NCI-H524 treated with DMSO at 0.1 percent for 48 hours (cell line): ENCODE results near the gene G0S2.

Experiments
- DNase-seq: peaks from one replicate; lab custom pipeline; 2025; lab: John Stamatoyannopoulos, UW

The G0S2 gene

DNA sequence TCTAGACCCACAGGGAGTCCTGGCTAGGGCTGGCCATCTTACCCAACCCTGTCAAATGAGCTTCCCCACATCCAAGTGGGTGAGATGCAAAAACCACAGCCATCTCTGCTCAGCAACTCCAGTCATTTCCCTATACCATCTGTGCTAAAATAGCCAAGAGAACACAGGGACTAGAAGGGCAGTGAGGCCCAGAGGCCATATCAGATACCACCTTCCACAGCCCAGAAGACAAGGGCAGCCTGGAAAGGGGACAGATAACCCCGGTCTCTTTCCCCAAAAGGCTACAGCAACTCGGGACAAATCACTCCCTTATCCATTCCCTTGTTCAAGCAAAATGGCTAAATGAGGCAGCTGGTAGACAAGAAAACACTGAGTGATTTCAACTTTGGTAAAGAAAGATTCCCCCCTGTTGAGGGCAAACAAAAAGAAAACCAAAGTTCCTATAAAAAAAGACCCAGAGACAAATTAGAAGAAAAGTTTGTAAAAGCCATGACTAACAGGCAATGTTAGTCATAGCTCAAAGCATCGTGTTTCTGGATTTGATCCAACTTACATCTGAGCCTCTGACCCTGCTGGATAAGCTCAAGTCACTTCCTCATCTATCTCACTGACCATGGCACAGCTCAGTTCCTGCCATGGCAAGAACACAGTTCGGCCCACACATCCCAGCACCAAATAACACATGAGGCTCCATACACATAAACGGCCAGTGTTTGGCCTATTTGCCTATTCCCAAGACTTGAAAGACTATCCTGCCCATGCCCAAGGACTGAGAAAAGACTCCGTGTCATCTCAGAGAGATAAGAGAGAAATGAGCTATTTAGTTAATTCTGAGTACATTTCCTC, 26.1 kb upstream of the G0S2 start:
- no peak for DNase-seq

DNA sequence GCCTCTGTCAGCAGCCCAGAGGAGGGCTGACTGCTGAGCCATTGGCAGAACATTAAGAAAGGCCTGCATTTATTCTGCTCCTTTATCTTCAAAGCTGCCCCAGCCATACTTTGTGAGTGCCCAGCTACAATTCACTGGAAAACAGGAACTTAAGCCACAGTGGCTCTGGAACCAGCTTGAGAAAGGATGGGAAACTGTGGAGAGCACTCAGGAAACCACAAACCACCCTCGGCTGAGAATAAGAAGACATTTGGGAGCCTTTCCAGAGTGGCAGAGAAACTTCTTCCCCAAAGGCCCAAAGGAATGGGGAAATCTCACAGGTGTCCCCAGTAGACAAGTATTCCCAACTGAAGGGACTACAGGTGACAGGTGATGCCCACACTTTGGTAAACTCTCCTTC, 24.8 kb upstream of the G0S2 start:
- no peak for DNase-seq

DNA sequence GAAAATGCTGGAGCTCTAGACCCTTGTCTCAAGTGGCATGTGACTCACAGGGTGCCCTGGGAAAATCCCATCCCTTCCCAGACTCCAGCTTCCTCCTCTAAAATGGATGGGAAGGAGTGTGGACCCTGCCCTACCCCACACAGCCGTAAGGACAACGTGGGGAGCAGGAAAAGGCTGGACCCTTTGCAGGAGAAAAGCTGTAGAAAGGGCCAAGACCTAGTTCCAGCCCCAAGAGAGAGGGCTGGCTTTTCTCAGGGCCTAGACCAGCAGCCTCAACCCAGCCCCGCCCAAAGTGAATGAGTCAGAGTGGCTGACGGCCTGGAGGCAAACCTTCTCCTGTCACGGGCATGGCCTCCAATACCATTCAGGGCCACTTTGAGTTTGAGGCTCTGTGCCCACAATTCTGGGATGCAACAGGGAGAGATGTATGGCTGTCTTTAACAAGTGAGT, 24.0 kb upstream of the G0S2 start:
- DNase-seq = no peak

DNA sequence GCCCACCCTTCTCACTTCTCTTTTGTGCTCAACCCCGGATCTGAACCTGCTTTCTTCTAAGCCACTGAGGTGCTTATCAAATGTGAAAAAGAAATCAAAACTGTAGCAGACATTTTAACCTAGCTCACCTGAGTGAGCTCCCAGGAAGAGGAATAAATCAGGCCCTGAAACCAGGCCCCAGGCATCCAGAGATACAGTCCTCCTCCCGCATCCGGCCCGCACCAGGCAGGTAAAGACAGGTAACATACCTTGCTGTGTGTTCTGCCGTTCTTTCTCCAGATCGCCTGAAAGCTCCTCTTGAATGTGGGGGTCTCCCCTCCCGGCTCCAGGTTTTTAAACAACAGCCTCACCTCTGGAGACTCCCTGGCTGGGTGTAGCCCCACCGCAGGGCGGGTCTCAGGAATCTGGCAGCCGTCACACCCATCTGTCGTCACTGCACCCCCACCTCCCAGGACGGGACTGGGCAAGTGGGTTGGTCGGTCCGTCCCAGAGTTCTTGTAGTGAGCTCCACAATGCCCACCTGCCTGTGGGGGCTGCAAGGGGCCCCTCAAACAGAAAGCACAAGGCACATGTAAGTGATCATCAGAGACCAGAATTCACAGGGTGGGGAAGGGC, 23.0 kb upstream of the G0S2 start, which contains the start of gene LAMB3:
LAMB3 (minus strand) TSS at position 305 of the 615 bp plus-strand sequence. CDS start 1,481 bp downstream, outside the sequence.
- no peak for DNase-seq

DNA sequence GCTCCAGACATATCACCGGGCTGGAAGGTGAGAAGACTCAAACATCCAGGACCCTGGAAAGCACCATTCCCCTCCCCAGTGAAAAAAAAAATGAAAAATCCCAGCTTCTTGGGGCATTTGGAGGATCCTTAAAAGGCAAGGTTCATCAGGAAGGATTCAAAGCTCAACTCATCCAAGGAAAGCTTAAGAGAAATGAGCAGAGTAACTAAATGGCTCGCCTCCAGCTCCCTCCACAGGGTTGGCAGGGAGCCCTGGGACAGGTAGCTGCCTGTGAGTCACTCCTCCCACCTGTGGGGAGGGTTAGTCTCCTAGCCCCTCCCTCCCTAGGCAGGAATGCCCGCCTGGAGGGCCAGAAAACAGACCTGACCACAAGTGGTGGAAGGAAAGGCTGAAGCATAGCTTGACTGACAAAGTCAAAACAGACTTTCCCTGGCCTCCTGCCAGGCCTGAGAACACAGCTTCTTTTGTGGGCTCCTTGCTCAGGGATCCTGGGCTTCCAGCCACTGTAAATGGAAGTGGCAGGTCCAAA, 22.3 kb upstream of the G0S2 start:
- no peak for DNase-seq

DNA sequence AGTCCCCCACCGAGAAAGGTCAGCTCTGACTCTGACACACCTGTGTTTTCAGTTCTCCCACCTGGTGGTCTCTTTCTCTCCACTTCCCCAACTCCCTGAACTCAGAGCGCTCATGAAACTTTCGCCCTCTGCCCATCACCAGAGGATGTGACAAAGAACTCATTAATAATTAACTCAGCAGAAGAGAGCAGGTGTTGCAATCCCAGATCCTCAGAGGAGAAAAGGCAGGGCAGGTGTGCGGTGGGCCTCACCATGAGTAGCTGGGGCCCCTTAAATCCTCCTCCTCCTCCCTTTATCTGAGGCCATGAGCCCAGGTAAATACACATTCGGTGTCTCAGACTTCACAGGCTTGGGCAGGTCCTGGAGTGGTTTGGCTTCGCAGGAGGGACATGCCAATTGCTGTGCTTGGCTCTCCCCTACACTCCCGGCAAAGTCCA, 21.3 kb upstream of the G0S2 start:
- no peak for DNase-seq

DNA sequence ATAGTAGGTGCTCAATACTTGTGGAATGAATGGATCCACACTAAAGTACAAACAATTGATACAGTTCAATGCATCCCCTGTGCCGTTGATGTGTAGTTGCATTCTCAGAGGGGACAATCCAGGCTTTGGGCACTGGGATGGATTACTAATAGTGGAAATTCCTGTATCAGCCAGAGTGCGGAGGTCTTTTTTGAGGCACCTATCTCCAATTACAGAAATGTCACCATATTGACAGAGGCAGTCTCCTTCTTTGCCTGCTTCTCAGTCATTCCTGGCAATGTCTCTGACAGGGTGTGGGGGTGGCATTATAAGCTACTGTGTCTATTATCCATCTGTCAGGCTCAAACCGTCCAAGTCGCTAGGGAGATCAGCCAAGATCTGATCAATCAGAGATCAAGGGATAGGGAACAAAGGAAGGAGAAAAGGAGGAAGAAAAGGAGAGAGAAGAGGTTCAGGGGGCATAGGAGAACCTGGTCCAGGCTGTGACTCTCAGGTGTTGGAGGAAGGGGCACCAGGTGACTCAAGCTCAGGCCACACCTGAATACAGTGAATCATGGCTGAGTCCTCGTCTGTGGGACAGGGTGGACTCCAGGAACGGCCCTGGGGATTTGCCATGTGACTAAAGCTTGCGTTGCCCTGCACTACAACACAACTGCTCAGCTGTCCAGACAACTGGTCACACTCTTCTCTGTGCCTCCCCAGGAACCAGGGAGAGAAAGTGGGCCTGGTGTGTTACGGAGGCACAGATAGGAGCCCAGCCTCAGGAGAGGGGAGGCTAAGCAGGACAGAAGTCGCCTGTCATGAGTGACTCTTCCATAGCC, 19.6 kb upstream of the G0S2 start:
- DNase-seq = no peak

DNA sequence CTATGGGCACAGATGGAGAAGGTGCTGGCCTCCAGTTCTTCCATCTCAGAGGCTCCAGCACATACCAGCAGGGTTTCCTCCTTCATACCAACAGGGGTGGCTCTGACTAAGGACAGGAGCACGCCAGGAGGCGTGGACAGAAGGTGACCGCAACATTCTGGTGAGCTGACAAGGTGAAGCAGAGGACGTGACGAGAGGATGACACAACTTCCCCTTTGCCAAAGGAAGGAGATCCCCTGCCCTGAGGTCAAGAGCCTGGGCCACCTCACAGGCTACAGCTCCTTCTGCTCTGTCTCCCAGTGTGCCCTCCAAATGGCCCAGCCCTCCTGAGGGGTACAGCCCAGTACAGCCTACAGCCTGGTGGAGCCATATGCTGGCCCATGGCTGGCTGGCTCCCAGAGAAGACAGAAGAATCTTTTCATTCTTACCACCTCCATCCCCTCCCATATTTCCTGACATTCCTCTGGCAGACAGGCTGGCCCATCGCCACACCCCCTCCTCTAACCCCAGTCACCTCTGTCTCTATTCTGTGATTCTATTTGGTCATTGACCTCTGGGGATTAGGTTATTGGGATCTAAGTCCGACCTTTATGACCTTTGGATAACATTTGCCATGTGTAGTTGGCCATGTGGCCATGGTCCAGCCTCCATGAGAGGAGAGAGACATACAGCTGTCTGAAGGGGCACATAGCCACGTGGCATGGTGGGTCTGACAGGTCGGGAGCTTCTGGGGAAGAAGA, 17.9 kb upstream of the G0S2 start:
- DNase-seq = no peak

DNA sequence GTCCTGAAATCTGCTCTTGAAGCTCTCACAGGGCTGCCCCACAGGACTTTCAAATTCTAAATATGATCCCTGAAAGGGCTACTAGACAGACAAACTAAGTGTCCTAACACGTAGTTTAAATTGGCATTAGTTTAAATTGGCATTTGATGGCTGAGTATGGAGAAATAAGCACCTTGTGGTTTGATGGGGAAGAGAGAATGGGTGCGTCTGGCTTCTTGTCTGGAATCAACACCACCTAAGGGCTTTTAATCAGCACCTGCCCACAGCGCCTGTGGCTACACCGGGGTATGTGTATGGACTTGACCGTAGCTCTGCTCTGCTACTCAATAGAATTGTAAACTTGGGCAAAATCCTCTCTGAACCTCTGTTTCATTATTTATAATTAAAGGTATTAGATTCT, 17.3 kb upstream of the G0S2 start:
- no peak for DNase-seq

DNA sequence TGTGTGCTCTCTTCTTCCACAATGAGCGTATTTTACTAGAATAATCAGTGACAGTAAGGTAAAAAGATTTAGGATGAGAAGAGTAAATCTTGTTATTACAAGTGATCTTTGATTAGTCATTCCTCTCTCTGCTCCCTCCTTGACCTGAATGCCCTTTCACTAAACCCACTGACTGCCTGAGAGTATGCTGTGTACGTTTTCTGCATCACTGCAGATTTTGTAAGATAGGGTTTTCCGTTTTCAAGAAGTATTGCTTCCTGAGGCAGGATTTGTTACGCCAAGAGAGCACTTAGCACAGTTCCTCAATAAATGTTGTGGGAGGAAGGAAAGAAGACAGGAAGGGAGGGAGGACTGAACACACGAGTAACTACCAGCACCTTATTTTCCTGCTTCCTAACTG, 15.3 kb upstream of the G0S2 start:
- no peak for DNase-seq

DNA sequence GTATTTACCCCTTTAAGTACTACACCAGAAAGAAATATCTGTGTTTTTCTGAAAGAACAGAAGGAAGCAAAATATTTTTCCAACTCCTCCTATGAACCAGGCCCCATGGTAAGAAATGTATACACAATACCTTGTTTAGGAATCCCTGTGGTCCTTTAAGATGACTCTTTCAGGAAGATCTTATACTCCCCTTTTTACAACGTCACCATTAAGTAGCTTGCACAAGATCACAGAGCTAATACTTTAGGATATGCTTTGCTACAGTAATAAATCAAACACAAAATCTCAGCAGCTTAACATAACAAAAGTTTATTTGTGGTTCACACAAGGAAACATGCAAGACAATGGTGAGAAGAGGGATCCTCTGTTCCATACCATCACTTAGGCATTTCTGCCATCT, 14.1 kb upstream of the G0S2 start:
- DNase-seq = no peak

DNA sequence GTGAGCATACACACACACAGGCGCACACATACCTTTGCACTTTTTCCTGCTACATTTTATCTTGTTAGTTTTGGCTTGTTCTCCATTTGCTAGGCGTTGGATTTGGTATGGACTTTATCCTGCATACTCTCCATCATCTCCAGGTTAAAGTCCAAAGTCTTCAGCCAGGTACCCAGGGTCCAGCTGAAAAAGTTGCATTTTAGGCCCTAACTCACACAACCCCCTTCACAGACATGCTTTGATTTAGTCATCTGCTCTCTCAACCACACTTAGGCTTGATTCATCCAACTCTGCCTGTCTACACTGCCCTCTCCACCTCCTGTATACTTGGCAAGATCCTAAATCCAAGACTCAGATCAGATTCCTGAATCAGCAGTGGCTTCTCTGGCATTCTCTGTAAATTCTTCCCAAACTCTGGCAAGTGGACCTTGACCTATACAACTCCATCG, 12.3 kb upstream of the G0S2 start:
- no peak for DNase-seq

DNA sequence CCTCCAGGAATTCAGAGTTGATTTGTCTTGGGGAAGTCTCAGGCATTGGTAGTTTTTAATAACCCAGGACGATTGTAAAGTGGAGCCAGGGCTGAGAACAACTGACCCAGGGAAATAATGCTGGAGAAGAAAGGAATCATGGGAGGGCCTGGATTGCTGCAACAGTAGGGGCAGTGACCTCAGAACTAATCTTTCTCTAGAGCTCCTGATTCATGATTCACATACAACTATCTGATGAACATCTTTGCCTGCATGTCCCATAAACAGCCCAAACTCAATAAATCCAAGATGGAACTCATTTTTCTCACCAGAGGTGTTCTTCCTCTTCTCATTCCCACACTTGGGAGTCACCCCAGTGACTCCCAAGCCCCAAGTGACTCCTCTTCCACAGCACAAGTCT, 8.1 kb upstream of the G0S2 start:
- DNase-seq = no peak

DNA sequence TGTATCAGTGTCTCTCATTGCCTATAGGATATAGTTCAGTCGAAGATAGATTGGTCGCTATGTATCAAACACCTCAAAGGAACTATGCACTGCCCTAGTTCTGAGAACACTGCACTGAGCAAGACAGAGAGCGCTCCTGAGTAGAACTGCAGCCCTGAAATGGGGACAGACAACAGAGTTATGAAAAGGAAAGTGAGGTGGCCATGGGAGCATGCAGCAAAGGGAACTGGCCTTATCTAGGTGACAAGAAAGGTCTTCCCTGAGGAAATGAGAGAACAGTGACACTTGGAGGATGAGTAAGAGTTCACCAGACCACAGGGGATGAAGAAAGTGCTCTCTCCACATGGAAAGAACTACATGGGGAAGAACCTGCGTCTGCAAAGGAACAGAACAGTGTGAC, 7.5 kb upstream of the G0S2 start:
- no peak for DNase-seq

DNA sequence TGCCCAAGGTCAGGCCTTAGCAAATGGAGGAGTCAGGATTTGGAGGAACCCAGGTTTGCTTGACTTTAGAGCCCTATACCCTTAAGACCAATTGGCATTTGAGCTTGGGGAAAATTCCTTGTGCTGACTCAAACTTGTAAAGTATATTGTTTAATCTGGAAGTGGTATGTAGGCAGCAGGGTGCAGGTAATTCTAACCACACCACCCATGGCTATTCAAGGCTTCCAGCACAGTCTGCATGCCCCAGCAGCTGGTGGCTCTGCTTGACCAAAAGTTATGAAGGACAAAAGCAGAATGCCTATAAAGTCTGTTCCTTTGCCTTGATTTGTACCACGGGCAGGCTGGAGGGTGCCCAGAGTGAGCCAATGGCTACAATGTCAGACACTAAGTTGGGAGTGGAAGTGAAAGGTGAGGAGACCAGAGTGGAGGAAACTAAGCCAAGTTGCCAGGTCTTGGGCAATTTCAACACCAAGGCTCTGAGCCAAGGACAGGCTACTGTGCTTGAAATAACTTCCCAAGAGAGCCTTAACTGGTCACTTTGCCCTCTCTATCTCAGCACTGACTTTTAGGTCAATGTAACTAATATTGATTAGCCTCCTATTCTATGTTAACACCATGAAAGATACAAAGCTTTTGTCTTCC, 4.7 kb upstream of the G0S2 start:
- DNase-seq = no peak

DNA sequence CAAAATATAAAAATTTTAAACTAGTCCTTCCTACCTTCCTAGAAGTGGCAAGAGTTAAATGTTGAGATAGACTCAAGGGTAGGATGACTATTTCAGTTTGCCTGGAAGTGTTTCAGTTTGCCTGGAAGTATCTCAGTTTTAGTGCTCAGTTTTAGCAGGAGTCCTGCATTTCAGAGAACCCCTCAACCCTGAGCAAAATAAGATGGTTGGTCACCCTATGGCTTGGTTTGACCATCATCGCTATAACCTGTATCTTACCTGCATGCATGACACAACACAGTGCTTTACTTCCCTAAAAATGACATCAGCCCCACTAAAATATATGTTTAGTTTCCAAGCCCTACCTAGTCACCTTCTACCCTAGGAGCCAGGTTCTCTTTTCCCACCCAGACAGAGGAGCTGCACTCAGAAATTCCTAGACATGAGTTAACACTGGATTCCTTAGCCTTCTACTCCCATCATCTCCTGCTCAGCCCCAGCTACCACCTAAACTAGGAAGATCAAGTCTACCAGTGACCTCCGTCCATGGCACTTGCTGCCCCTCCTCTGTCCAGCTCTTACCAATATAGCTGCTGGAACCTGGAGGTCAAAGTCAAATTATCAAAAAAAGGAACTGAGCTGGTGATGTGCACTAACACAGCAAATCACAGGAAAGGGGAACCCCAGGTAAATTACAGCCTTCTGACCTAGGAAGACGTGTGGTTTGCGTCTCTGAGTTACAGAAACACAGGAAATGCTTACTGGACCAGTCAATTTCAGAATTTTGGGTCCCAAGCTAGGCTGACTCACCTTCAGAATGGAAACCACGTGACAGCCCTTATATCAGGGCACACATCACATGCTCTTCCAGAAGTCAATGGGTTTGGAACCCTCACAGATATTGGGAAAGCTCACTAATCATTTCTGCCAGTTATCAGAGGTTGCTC, 2.2 kb upstream of the G0S2 start:
- DNase-seq = no peak

DNA sequence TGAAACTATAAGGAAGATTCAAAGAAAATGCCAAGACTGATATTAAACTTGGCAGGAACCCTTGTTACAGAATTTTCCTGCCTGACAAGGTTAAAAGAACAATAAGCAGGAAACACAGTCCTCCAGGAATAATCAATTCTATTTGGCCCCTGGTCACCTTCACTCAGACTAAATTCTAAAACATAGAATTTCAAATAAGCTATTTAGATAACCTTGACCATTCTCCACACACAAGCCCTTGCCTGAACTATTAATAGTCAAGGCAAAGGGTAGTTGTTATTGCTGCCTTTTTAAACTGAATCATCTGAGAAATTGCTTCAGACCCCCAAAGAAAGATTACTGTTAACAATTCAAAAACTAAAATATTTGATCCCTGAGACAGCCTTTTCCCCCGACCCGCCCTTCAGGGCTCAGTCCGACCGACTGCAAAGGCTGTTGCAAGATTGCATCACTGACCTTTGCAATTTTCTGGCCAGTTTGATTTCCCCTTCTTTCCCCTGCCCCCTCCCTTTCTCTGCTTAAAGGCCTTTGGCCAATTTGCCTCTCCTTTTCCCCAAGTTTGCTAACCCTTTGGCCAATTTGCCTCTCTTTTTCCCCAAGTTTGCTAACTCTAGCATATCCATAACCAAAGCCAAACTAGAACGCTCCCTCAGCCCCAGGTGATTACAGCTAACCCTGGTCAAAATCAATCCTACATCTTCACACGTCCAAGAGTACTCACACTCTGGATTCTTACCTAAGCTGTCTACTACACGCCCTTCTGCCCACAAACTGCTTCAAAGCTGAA, 1.4 kb upstream of the G0S2 start:
- no peak for DNase-seq

DNA sequence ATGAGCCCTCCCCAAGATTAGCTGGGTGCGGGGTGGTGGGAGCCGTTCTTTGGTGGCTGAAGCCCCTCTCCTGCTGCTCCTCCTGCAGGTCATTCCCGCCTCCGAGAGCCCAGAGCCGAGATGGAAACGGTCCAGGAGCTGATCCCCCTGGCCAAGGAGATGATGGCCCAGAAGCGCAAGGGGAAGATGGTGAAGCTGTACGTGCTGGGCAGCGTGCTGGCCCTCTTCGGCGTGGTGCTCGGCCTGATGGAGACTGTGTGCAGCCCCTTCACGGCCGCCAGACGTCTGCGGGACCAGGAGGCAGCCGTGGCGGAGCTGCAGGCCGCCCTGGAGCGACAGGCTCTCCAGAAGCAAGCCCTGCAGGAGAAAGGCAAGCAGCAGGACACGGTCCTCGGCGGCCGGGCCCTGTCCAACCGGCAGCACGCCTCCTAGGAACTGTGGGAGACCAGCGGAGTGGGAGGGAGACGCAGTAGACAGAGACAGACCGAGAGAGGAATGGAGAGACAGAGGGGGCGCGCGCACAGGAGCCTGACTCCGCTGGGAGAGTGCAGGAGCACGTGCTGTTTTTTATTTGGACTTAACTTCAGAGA, 448 bp downstream of the G0S2 start:
- DNase-seq = no peak
